WTC11 (cell line): Measurements from ENCODE around the gene NBEA. TPM values are rescaled to one million over a fixed set of nuclear protein-coding genes. Genes with fewer than 3 reads are reported as not detected.

Experiments used
- ATAC-seq: fragments of 200-7000 bp; cut with Tn5 transposase; 2 replicates; pipeline ENCODE4 v1.10.0; 2021; ENCODE audit warnings: mild to moderate bottlenecking, moderate library complexity
- CTCF ChIA-PET: fragments of 300-600 bp; sonication (Branson Sonifier 250); formaldehyde crosslinking; loops from one replicate; lab custom pipeline; 2021; ENCODE audit warnings: antibody characterized with exemption; lab: Charles Lee
- POLR2A ChIA-PET: fragments of 350-600 bp; sonication (Branson Sonifier 250); formaldehyde crosslinking; loops from one replicate; lab custom pipeline; 2021; ENCODE audit warnings: antibody characterized with exemption; lab: Charles Lee
- DNase-seq: peaks from one replicate; pipeline ENCODE4 v3.0.0; 2021; ENCODE audit warnings: low spot score
- H3K27ac Mint-ChIP-seq: 2 replicates; pipeline ENCODE4 v1.8.0; 2021; ENCODE audit warnings: mixed read lengths
- H3K27me3 Mint-ChIP-seq: 2 replicates; pipeline ENCODE4 v1.8.0; 2021; ENCODE audit warnings: low read depth, mild to moderate bottlenecking, moderate library complexity, mixed read lengths
- H3K36me3 Mint-ChIP-seq: 2 replicates; pipeline ENCODE4 v1.8.0; 2021; ENCODE audit warnings: mixed read lengths
- H3K4me1 Mint-ChIP-seq: 2 replicates; pipeline ENCODE4 v1.8.0; 2022; ENCODE audit warnings: mixed read lengths
- H3K4me3 Mint-ChIP-seq: 2 replicates; pipeline ENCODE4 v1.8.0; 2021; ENCODE audit warnings: mild to moderate bottlenecking, moderate library complexity, mixed read lengths
- H3K9me3 Mint-ChIP-seq: 2 replicates; pipeline ENCODE4 v1.8.0; 2021; ENCODE audit warnings: mixed read lengths
- ELF4 ChIP-seq: sonication (generic); formaldehyde crosslinking; IDR thresholded peaks from 2 replicates; pipeline ENCODE4 v1.8.1; 2022; ENCODE audit warnings: low read depth, mild to moderate bottlenecking, moderate library complexity, missing genetic modification reagents
- FOXK1 ChIP-seq: sonication (generic); formaldehyde crosslinking; IDR thresholded peaks from 2 replicates; pipeline ENCODE4 v1.8.0; 2022; ENCODE audit warnings: mild to moderate bottlenecking, moderate library complexity, missing genetic modification reagents
- HMGA2 ChIP-seq: fragments of 250-450 bp; sonication (Bioruptor Pico); IDR thresholded peaks from 2 replicates; pipeline ENCODE4 v1.4.0; 2021; ENCODE audit warnings: mild to moderate bottlenecking, moderate library complexity
- MXD4 ChIP-seq: fragments of 250-450 bp; sonication (Bioruptor Pico); IDR thresholded peaks from 2 replicates; pipeline ENCODE4 v1.8.0; 2021; ENCODE audit warnings: mild to moderate bottlenecking, moderate library complexity, borderline replicate concordance
- NR1H2 ChIP-seq: sonication (generic); formaldehyde crosslinking; IDR thresholded peaks from 2 replicates; pipeline ENCODE4 v1.9.0; 2021; ENCODE audit warnings: mild to moderate bottlenecking, moderate library complexity, missing genetic modification reagents
- NR2C2 ChIP-seq: sonication (generic); formaldehyde crosslinking; IDR thresholded peaks from 2 replicates; pipeline ENCODE4 v1.8.0; 2022; ENCODE audit warnings: mild to moderate bottlenecking, missing genetic modification reagents
- PRRX2 ChIP-seq: fragments of 250-450 bp; sonication (Bioruptor Pico); IDR thresholded peaks from 2 replicates; pipeline ENCODE4 v1.8.0; 2021; ENCODE audit warnings: mild to moderate bottlenecking
- ZNF121 ChIP-seq: sonication (generic); formaldehyde crosslinking; IDR thresholded peaks from 2 replicates; pipeline ENCODE4 v1.8.0; 2023; ENCODE audit warnings: missing genetic modification reagents
- ZNF138 ChIP-seq: sonication (generic); formaldehyde crosslinking; conservative IDR thresholded peaks from 2 replicates; pipeline ENCODE4 v1.8.1; 2022; ENCODE audit warnings: mild to moderate bottlenecking, moderate library complexity, missing genetic modification reagents
- ZNF219 ChIP-seq: sonication (generic); formaldehyde crosslinking; IDR thresholded peaks from 2 replicates; pipeline ENCODE4 v1.8.0; 2023; ENCODE audit warnings: missing genetic modification reagents, mild to moderate bottlenecking, borderline replicate concordance
- ZNF396 ChIP-seq: fragments of 250-450 bp; sonication (Bioruptor Pico); IDR thresholded peaks from 2 replicates; pipeline ENCODE4 v1.8.0; 2021; ENCODE audit warnings: mild to moderate bottlenecking, moderate library complexity, borderline replicate concordance
- total RNA-seq: library from RNA; stranded (reverse); gene quantifications from 3 replicates; pipeline ENCODE4 v1.2.3, GENCODE V29; 2021
- TF ChIP-seq, protein P1 (sequence below): sonication (generic); formaldehyde crosslinking; IDR thresholded peaks from 2 replicates; pipeline ENCODE4 v1.8.0; 2023; ENCODE audit warnings: mild to moderate bottlenecking, missing genetic modification reagents
- TF ChIP-seq, protein P2 (sequence below): fragments of 250-450 bp; sonication (Bioruptor Pico); IDR thresholded peaks from 2 replicates; pipeline ENCODE4 v1.9.0; 2021; ENCODE audit warnings: mild to moderate bottlenecking
- TF ChIP-seq, protein P3 (sequence below): sonication (generic); formaldehyde crosslinking; IDR thresholded peaks from 2 replicates; pipeline ENCODE4 v1.8.1; 2023; ENCODE audit warnings: mild to moderate bottlenecking, missing genetic modification reagents
- TF ChIP-seq, protein P4 (sequence below): sonication (generic); formaldehyde crosslinking; IDR thresholded peaks from 2 replicates; pipeline ENCODE4 v1.8.1; 2023; ENCODE audit warnings: mild to moderate bottlenecking, missing genetic modification reagents, moderate library complexity
- TF ChIP-seq, protein P5 (sequence below): sonication (generic); formaldehyde crosslinking; IDR thresholded peaks from 2 replicates; pipeline ENCODE4 v1.8.0; 2022; ENCODE audit warnings: missing genetic modification reagents
- TF ChIP-seq, protein P6 (sequence below): fragments of 200-600 bp; IDR thresholded peaks from 2 replicates; pipeline ENCODE4 v1.8.0; 2022; ENCODE audit warnings: antibody characterized with exemption
- TF ChIP-seq, protein P7 (sequence below): fragments of 250-450 bp; sonication (Bioruptor Pico); conservative IDR thresholded peaks from 2 replicates; pipeline ENCODE4 v1.9.0; 2021; ENCODE audit warnings: mild to moderate bottlenecking

The NBEA gene
- total RNA-seq, 1 experiment from 2014 or later, result 20.9 TPM

DNA sequence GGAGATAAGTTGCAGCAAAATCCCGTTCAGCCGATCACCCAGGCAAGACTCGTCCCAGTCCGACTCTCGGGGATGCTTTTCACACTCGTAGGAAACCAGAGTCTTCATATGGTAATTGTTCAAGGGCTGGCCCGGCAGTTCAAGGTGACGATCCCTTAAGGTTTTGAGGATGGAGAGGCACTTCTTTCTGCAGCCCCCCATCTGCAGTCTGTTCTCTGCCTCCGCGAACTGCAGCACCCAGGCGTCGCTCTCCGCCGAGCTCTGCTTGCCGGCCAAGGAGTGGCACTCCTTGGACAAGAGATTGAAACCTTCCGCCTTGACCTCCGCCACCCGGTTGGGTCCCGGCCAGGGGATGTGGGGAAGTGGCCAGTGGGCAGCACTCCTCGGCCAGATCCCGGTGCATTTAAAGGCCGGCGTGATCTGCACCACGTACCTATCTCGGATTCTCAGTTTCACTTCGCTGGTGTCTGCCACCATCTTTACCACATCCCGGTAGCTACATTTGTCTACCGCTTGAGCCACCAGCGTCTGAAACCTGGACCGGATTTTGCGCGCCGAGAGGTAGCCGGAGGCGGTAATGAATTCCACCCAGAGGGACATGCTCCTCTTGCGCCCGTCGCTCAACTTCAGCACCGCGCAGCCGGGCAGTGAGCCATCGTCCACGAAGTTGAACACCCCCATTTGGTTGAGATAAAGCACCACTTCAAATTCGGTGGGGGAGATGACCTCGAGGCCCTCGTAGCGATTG, 533.3 kb downstream of the NBEA start:
- ChIA-PET CTCF (interaction anchor here (0.9 to 1.2 kb wide), 2 partner anchors 314 to 343 kb away, joined by 3 to 4 read pairs; no protein-coding TSS in a partner anchor), POLR2A (no interaction called here)
- H3K36me3 Mint-ChIP-seq, result no peaks in the 10 kb centered on the region
- peak; percentile 44 for DNase-seq
- peaks cover 96% of the 10 kb centered on the region for H3K27me3 Mint-ChIP-seq
- H3K4me1 Mint-ChIP-seq, result peaks cover 66% of the 10 kb centered on the region
- H3K4me3 Mint-ChIP-seq, result peak overlapping the region; percentile 84
- peak; percentile 13 for ATAC-seq
- no peak overlapping the region for H3K27ac Mint-ChIP-seq
- TF ChIP-seq, protein P1, sequence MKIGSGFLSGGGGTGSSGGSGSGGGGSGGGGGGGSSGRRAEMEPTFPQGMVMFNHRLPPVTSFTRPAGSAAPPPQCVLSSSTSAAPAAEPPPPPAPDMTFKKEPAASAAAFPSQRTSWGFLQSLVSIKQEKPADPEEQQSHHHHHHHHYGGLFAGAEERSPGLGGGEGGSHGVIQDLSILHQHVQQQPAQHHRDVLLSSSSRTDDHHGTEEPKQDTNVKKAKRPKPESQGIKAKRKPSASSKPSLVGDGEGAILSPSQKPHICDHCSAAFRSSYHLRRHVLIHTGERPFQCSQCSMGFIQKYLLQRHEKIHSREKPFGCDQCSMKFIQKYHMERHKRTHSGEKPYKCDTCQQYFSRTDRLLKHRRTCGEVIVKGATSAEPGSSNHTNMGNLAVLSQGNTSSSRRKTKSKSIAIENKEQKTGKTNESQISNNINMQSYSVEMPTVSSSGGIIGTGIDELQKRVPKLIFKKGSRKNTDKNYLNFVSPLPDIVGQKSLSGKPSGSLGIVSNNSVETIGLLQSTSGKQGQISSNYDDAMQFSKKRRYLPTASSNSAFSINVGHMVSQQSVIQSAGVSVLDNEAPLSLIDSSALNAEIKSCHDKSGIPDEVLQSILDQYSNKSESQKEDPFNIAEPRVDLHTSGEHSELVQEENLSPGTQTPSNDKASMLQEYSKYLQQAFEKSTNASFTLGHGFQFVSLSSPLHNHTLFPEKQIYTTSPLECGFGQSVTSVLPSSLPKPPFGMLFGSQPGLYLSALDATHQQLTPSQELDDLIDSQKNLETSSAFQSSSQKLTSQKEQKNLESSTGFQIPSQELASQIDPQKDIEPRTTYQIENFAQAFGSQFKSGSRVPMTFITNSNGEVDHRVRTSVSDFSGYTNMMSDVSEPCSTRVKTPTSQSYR (CRISPR knock-in tag), result 0 out of 2 replicates have a peak, but pooled peaks have one; percentile 12
- TF ChIP-seq NR1H2 (no peak), ZNF219 (CRISPR knock-in tag) (peak; percentile 28; the same call in 1 of the 2 replicates)
- H3K9me3 Mint-ChIP-seq, result no peaks in the 10 kb centered on the region

DNA sequence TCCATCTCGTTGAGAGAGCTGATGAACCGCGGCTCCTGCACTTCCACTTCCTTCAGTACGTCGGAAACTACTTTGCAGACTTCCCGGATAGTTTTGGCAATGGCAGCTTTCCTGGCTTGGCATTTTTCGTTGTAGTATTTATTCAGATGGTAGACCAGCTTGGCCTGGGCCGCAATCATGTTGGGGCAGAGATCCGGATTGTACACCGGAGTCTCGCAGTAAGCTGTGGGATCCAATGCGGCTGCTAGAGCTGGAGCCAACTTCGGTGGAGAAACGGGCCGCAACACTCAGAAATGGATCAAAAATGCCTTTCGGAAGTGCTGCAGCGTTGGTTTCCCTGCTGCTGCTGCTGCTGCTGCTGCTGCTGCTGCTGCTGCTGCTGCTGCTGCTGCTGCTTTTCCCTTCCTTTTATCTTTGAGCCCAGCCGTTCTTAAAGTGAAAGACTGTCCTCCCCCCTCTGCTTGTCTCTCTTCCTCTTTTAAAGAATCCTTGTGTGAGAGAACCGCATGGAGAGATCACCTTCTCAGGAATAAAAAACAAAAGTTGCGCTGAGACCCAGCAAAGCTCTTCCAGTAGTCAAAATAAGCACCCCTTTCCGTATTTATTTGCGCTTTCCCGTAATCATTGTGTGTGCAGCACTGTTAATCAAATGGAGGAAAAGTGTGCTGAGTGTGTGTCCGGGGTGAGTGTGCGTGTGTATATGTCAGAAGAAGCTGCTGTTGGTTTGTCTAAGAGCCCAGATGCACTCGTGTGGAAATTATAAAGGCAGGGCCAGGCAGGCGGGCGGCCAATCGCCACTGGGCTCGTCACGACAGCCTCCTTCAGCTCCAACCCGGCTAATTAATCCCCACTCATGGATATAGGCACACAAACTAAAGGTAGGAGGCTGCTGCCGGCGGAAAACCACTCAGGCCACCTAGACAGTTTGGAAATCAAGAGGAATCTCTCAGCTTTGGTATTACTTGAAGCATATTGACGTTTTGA, 534.2 kb downstream of the NBEA start, which contains the start of gene MAB21L1:
TSS of gene MAB21L1 (minus strand) at position 730 of the 984 bp plus-strand sequence. CDS start at position 179, 551 bp downstream.
- Mint-ChIP-seq H3K4me3 (peak within 1 kb of the TSS; percentile 84), H3K36me3 (no peaks in the 10 kb centered on the region), H3K9me3 (no peaks in the 10 kb centered on the region), H3K4me1 (peaks cover 64% of the 10 kb centered on the region), H3K27ac (no peak within 1 kb of the TSS), H3K27me3 (peaks cover 87% of the 10 kb centered on the region)
- ATAC-seq (no peak), DNase-seq (no peak)
- ChIA-PET POLR2A (no interaction called here), CTCF (interaction anchor here (1.2 kb wide), 1 partner anchor 342 kb away, joined by 4 read pairs; no protein-coding TSS in a partner anchor)
- TF ChIP-seq, protein P2, sequence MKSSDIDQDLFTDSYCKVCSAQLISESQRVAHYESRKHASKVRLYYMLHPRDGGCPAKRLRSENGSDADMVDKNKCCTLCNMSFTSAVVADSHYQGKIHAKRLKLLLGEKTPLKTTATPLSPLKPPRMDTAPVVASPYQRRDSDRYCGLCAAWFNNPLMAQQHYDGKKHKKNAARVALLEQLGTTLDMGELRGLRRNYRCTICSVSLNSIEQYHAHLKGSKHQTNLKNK, result no peak
- no peak for TF ChIP-seq ZNF138 (CRISPR knock-in tag)
- no peak for TF ChIP-seq PRRX2 (CRISPR knock-in tag)
- TF ChIP-seq, protein P3, sequence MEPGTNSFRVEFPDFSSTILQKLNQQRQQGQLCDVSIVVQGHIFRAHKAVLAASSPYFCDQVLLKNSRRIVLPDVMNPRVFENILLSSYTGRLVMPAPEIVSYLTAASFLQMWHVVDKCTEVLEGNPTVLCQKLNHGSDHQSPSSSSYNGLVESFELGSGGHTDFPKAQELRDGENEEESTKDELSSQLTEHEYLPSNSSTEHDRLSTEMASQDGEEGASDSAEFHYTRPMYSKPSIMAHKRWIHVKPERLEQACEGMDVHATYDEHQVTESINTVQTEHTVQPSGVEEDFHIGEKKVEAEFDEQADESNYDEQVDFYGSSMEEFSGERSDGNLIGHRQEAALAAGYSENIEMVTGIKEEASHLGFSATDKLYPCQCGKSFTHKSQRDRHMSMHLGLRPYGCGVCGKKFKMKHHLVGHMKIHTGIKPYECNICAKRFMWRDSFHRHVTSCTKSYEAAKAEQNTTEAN, result no peak
- TF ChIP-seq, protein P4, sequence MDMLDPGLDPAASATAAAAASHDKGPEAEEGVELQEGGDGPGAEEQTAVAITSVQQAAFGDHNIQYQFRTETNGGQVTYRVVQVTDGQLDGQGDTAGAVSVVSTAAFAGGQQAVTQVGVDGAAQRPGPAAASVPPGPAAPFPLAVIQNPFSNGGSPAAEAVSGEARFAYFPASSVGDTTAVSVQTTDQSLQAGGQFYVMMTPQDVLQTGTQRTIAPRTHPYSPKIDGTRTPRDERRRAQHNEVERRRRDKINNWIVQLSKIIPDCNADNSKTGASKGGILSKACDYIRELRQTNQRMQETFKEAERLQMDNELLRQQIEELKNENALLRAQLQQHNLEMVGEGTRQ (CRISPR knock-in tag), result no peak
- no peak for TF ChIP-seq HMGA2 (CRISPR knock-in tag)
- TF ChIP-seq NR2C2 (CRISPR knock-in tag), result no peak
- TF ChIP-seq ELF4 (CRISPR knock-in tag), result no peak
- no peak for TF ChIP-seq ZNF121 (CRISPR knock-in tag)
- TF ChIP-seq FOXK1, result no peak
- no peak for TF ChIP-seq MXD4 (CRISPR knock-in tag)
- TF ChIP-seq, protein P5, sequence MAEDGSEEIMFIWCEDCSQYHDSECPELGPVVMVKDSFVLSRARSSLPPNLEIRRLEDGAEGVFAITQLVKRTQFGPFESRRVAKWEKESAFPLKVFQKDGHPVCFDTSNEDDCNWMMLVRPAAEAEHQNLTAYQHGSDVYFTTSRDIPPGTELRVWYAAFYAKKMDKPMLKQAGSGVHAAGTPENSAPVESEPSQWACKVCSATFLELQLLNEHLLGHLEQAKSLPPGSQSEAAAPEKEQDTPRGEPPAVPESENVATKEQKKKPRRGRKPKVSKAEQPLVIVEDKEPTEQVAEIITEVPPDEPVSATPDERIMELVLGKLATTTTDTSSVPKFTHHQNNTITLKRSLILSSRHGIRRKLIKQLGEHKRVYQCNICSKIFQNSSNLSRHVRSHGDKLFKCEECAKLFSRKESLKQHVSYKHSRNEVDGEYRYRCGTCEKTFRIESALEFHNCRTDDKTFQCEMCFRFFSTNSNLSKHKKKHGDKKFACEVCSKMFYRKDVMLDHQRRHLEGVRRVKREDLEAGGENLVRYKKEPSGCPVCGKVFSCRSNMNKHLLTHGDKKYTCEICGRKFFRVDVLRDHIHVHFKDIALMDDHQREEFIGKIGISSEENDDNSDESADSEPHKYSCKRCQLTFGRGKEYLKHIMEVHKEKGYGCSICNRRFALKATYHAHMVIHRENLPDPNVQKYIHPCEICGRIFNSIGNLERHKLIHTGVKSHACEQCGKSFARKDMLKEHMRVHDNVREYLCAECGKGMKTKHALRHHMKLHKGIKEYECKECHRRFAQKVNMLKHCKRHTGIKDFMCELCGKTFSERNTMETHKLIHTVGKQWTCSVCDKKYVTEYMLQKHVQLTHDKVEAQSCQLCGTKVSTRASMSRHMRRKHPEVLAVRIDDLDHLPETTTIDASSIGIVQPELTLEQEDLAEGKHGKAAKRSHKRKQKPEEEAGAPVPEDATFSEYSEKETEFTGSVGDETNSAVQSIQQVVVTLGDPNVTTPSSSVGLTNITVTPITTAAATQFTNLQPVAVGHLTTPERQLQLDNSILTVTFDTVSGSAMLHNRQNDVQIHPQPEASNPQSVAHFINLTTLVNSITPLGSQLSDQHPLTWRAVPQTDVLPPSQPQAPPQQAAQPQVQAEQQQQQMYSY (CRISPR knock-in tag), result no peak
- TF ChIP-seq, protein P6, sequence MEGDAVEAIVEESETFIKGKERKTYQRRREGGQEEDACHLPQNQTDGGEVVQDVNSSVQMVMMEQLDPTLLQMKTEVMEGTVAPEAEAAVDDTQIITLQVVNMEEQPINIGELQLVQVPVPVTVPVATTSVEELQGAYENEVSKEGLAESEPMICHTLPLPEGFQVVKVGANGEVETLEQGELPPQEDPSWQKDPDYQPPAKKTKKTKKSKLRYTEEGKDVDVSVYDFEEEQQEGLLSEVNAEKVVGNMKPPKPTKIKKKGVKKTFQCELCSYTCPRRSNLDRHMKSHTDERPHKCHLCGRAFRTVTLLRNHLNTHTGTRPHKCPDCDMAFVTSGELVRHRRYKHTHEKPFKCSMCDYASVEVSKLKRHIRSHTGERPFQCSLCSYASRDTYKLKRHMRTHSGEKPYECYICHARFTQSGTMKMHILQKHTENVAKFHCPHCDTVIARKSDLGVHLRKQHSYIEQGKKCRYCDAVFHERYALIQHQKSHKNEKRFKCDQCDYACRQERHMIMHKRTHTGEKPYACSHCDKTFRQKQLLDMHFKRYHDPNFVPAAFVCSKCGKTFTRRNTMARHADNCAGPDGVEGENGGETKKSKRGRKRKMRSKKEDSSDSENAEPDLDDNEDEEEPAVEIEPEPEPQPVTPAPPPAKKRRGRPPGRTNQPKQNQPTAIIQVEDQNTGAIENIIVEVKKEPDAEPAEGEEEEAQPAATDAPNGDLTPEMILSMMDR, result no peak
- TF ChIP-seq, protein P7, sequence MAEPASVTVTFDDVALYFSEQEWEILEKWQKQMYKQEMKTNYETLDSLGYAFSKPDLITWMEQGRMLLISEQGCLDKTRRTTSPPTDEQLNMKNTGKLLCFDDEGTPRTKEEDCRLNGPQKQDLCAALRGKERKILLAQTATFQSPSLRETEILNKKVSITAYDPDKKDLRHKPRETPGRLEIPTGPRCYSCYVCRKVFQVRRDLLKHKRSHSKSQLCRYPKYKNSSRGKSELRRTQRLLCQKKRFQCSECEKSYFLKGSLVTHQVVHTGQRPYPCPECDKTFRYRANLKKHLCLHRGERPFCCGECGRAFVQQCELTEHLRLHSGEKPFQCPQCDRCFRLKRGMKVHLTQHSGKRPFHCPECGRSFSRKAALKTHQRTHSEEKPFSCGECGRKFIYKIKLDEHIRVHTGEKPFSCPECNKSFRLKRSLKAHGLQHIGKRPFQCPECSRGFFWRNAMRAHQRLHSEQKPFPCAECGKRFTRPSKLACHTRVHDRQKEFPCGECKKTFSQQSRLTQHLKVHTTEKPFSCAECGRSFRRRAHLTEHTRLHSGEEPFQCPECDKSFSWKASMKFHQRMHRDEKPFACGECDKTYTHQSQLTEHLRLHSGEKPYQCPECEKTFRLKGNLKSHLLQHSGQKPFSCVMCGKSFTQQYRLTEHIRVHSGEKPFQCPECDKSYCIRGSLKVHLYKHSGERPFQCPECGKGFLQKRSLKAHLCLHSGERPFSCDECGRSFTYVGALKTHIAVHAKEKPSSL, result no peak
- TF ChIP-seq ZNF396 (CRISPR knock-in tag), result no peak
- no peak for TF ChIP-seq ZNF219 (CRISPR knock-in tag)
